HG02678 (cell line): ENCODE results near the gene WSCD2.

Experiments used
- ATAC-seq: cut with Tn5 transposase; IDR thresholded peaks from one replicate; pipeline ENCODE4 v1.9.1; 2021; ENCODE audit warnings: mild to moderate bottlenecking, moderate library complexity; ENCODE audit not compliant: unreplicated experiment

The WSCD2 gene

GRCh38 chr12:108126990-108127501 lies 2.0 kb upstream of the WSCD2 start:
- no peak for ATAC-seq

GRCh38 chr12:108127654-108128053 lies 1.4 kb upstream of the WSCD2 start:
- no peak for ATAC-seq

GRCh38 chr12:108128221-108129016 lies 669 bp upstream of the WSCD2 start:
- ATAC-seq, result no peak

GRCh38 chr12:108131035-108131434 lies 1.9 kb downstream of the WSCD2 start:
- no peak for ATAC-seq

- no peak for ATAC-seq
These were observed 2.6 kb downstream of the WSCD2 start for GRCh38 chr12:108131657-108132126.

GRCh38 chr12:108133482-108133881 lies 4.4 kb downstream of the WSCD2 start:
- ATAC-seq, result no peak

- ATAC-seq, result no peak
These were observed 5.7 kb downstream of the WSCD2 start for GRCh38 chr12:108134744-108135143.

- no peak for ATAC-seq
These were observed 6.5 kb downstream of the WSCD2 start for GRCh38 chr12:108135627-108136026.

GRCh38 chr12:108136697-108137096 lies 7.6 kb downstream of the WSCD2 start:
- no peak for ATAC-seq

GRCh38 chr12:108139454-108139853 lies 10.4 kb downstream of the WSCD2 start:
- no peak for ATAC-seq

- ATAC-seq, result no peak
These were observed 11.4 kb downstream of the WSCD2 start for GRCh38 chr12:108140501-108140900.

GRCh38 chr12:108141600-108142130 lies 12.6 kb downstream of the WSCD2 start:
- no peak for ATAC-seq

- no peak for ATAC-seq
These were observed 14.1 kb downstream of the WSCD2 start for GRCh38 chr12:108143144-108143543.

- ATAC-seq, result no peak
These were observed 15.0 kb downstream of the WSCD2 start for GRCh38 chr12:108144080-108144479.

GRCh38 chr12:108145011-108145410 lies 15.9 kb downstream of the WSCD2 start:
- ATAC-seq, result no peak

- no peak for ATAC-seq
These were observed 17.2 kb downstream of the WSCD2 start for GRCh38 chr12:108146035-108146893.

GRCh38 chr12:108147279-108147678 lies 18.2 kb downstream of the WSCD2 start:
- ATAC-seq, result no peak

- ATAC-seq, result no peak
These were observed 19.5 kb downstream of the WSCD2 start for GRCh38 chr12:108148521-108149074.

- no peak for ATAC-seq
These were observed 21.3 kb downstream of the WSCD2 start for GRCh38 chr12:108150436-108150835.

GRCh38 chr12:108151533-108152169 lies 22.6 kb downstream of the WSCD2 start:
- ATAC-seq, result no peak

GRCh38 chr12:108152170-108152538 lies 23.1 kb downstream of the WSCD2 start:
- no peak for ATAC-seq
